Measurements from ENCODE around the gene ITPRIP.

The ITPRIP gene

GRCh38 chr10:104347295-104348045, 9.2 kb upstream of the ITPRIP start:
- Histone ChIP-seq H3K27ac (peak overlapping the region in 4 of 11 experiments; percentile 25 to 97 (median 92); a peak in 5 of 22 replicates), H3K9me3 (replicated peaks in 1 of 11) (no peaks in the 10 kb centered on the region), H3K9ac (no peak overlapping the region), H4K20me1 (no peaks in the 10 kb centered on the region), H3K4me2 (peak overlapping the region; percentile 30 to 97 (median 62)), H3K27me3 (no peaks in the 10 kb centered on the region), H3K36me3 (no peaks in the 10 kb centered on the region), H3K4me3 (no peak overlapping the region), H3K4me1 (peaks cover 27 to 70% (median 63%) of the 10 kb centered on the region in 10 experiments)
- no peak for TF ChIP-seq Cebpa-rat (IDR thresholded peaks at IDR 0.05)

DNA sequence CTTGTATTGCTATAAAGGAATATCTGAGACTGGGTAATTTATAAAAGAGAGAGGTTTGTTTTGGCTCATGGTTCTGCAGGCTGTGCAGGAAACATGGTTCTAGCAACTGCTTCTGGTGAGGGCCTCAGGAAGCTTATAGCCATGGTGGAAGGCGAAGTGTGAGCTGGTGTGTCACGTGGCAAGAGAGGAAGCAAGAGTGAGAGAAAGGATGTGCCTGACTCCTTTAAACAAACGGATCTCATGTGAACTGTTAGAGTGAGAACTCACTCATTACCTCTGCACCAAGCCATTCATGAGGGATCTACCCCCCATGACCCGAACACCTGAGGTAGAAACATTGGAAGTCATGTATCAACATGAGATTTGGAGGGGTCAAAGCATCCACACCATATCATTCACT, 7.7 kb upstream of the ITPRIP start:
- TF ChIP-seq Cebpa-rat (IDR thresholded peaks at IDR 0.05), result no peak
- Histone ChIP-seq H3K9me3 (replicated peaks in 1 of 11) (no peaks in the 10 kb centered on the region), H3K9ac (no peak overlapping the region), H4K20me1 (no peaks in the 10 kb centered on the region), H3K4me3 (no peak overlapping the region), H3K36me3 (no peaks in the 10 kb centered on the region), H3K27ac (peak overlapping the region in 1 of 11 experiments; percentile 39; a peak in 1 of 22 replicates), H3K4me1 (peaks cover 18 to 56% (median 48%) of the 10 kb centered on the region in 10 experiments), H3K27me3 (no peaks in the 10 kb centered on the region), H3K4me2 (peak overlapping the region in 10 of 11 experiments; percentile 2 to 56 (median 32); a peak in 15 of 22 replicates)

- Histone ChIP-seq H3K4me1 (peaks cover 23 to 56% (median 48%) of the 10 kb centered on the region in 10 experiments), H3K4me2 (peak overlapping the region in 4 of 11 experiments; percentile 33 to 51 (median 48); a peak in 7 of 22 replicates), H4K20me1 (no peaks in the 10 kb centered on the region), H3K27ac (no peak overlapping the region), H3K4me3 (no peak overlapping the region), H3K36me3 (no peaks in the 10 kb centered on the region), H3K27me3 (peaks cover 0 to 4% (median 3%) of the 10 kb centered on the region in 11 experiments; a peak in 10 of 22 replicates), H3K9me3 (replicated peaks in 1 of 11) (no peaks in the 10 kb centered on the region), H3K9ac (no peak overlapping the region)
- TF ChIP-seq Cebpa-rat (IDR thresholded peaks at IDR 0.05), result no peak
These were observed 7.2 kb upstream of the ITPRIP start for GRCh38 chr10:104345515-104345914.

DNA sequence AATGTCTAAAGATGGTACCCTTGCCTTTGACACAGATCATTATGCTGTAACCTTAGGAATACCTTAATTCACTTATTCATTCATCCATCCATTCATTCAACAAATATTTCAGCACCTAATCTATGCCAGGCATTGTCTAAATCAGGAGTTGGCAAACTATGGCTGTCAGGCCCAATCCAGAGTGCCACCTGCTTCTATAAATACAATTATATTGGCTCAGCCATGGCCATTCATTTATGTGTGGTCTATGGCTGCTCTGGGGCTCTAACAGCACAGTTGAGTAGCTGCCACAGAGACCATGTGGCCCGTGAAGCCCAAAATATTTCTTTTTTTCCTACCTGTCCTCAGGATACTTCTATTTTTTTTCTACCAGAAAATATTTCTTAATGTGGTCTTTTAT, 6.0 kb upstream of the ITPRIP start:
- Histone ChIP-seq H3K36me3 (no peaks in the 10 kb centered on the region), H3K9ac (no peak overlapping the region), H3K27ac (no peak overlapping the region), H3K27me3 (peaks cover 0 to 14% (median 9%) of the 10 kb centered on the region in 11 experiments; a peak in 11 of 22 replicates), H4K20me1 (no peaks in the 10 kb centered on the region), H3K4me1 (peaks cover 36 to 56% (median 48%) of the 10 kb centered on the region in 10 experiments), H3K4me2 (no peak overlapping the region), H3K4me3 (no peak overlapping the region), H3K9me3 (replicated peaks in 1 of 11) (no peaks in the 10 kb centered on the region)
- TF ChIP-seq Cebpa-rat (IDR thresholded peaks at IDR 0.05), result no peak

- Histone ChIP-seq H3K9ac (no peak overlapping the region), H3K9me3 (replicated peaks in 1 of 11) (no peaks in the 10 kb centered on the region), H3K36me3 (no peaks in the 10 kb centered on the region), H3K4me3 (no peak overlapping the region), H3K27me3 (peaks cover 0 to 14% (median 9%) of the 10 kb centered on the region in 11 experiments; a peak in 11 of 22 replicates), H3K4me2 (no peak overlapping the region), H3K4me1 (peaks cover 36 to 46% (median 40%) of the 10 kb centered on the region in 10 experiments), H3K27ac (no peak overlapping the region), H4K20me1 (peaks cover 0 to 2% (median 0%) of the 10 kb centered on the region in 11 experiments; a peak in 1 of 22 replicates)
- TF ChIP-seq Cebpa-rat (IDR thresholded peaks at IDR 0.05), result no peak
These were observed 4.7 kb upstream of the ITPRIP start for GRCh38 chr10:104342941-104343411.

DNA sequence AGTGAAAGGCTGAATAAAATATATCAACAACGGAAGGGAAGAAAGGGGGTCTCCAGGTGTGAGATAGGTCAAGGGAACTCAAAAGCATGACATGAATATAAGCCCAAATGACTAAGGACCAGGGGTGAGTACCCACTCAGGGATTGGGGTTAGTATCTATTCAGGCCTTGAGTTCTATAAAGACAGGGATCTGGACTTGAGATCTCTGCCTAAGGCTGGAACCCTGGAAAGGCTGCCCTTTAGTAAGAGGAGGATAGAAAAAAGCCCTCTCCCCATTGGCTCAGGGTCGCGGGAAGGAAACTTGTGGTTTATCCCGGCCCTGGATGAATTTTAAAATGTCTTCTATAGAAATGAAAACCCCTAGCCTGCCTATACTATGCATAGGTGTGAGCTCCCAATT, 2.4 kb upstream of the ITPRIP start:
- Histone ChIP-seq H3K36me3 (peaks cover 0 to 5% (median 0%) of the 10 kb centered on the region in 11 experiments; a peak in 5 of 22 replicates), H3K4me2 (peak overlapping the region; percentile 84 to 99 (median 96); a peak in 21 of 22 replicates), H3K9ac (no peak overlapping the region), H3K27ac (no peak overlapping the region), H3K4me1 (peaks cover 26 to 36% (median 31%) of the 10 kb centered on the region in 10 experiments), H3K27me3 (peaks cover 0 to 14% (median 9%) of the 10 kb centered on the region in 11 experiments; a peak in 11 of 22 replicates), H3K9me3 (replicated peaks in 1 of 11) (no peaks in the 10 kb centered on the region), H3K4me3 (no peak overlapping the region), H4K20me1 (peaks cover 6 to 24% (median 13%) of the 10 kb centered on the region in 11 experiments)
- no peak for TF ChIP-seq Cebpa-rat (IDR thresholded peaks at IDR 0.05)

DNA sequence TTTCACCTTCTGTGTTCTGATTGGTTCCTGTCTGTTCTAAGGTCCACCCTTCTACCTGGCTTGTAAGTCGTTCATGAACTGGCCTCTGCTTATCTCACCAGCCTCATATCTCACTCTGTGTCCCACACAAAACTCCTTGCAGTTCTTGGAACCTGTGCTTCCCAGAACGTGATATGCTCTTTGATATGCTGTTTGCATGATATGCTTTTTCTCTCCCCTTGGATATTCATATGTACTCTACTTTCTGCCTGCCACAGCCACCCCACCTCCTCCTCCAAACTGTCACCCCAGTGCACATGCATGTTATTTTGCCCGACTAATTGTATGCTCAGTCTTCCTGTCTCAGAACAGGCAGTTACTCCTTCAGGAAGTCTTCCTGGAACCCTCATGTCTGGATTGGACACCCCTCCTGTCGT, 1.9 kb upstream of the ITPRIP start:
- peaks cover 0 to 10% (median 3%) of the 10 kb centered on the region in 11 experiments; a peak in 10 of 22 replicates for H3K36me3 ChIP-seq
- peak overlapping the region in 2 of 11 experiments; percentile 93 to 98; a peak in 2 of 22 replicates for H3K9ac ChIP-seq
- H3K27ac ChIP-seq, result no peak overlapping the region
- H3K4me1 ChIP-seq, result peaks cover 30 to 41% (median 36%) of the 10 kb centered on the region in 10 experiments
- H3K9me3 ChIP-seq (replicated peaks in 1 of 11), result no peaks in the 10 kb centered on the region
- no peak for TF ChIP-seq Cebpa-rat (IDR thresholded peaks at IDR 0.05)
- H4K20me1 ChIP-seq, result peaks cover 11 to 29% (median 19%) of the 10 kb centered on the region in 11 experiments
- H3K4me3 ChIP-seq, result no peak overlapping the region; a peak in 1 of 20 replicates
- H3K27me3 ChIP-seq, result peaks cover 0 to 14% (median 9%) of the 10 kb centered on the region in 11 experiments; a peak in 11 of 22 replicates
- peak overlapping the region; percentile 84 to 99 (median 96); a peak in 21 of 22 replicates for H3K4me2 ChIP-seq

GRCh38 chr10:104339469-104340110, 1.3 kb upstream of the ITPRIP start:
- Histone ChIP-seq H3K4me3 (peak overlapping the region; percentile 77 to 99 (median 89)), H3K9ac (peak overlapping the region; percentile 93 to 99 (median 97); a peak in 20 of 22 replicates), H3K36me3 (peaks cover 0 to 15% (median 8%) of the 10 kb centered on the region in 11 experiments; a peak in 15 of 22 replicates), H3K4me2 (peak overlapping the region; percentile 84 to 99 (median 96)), H3K27ac (peak overlapping the region in 10 of 11 experiments; percentile 93 to 100 (median 98); a peak in 19 of 22 replicates), H3K9me3 (replicated peaks in 1 of 11) (no peaks in the 10 kb centered on the region), H3K27me3 (peaks cover 0 to 14% (median 9%) of the 10 kb centered on the region in 11 experiments; a peak in 11 of 22 replicates), H4K20me1 (peaks cover 16 to 35% (median 24%) of the 10 kb centered on the region in 11 experiments), H3K4me1 (peaks cover 35 to 47% (median 41%) of the 10 kb centered on the region in 10 experiments)
- TF ChIP-seq Cebpa-rat (IDR thresholded peaks at IDR 0.05), result no peak
